HepG2 (cell line): Measurements from ENCODE around the gene LANCL2. TPM values are rescaled to one million over a fixed set of nuclear protein-coding genes. Genes with fewer than 3 reads are reported as not detected.

Experiments
- BRCA1 ChIP-seq: sonication (generic); formaldehyde crosslinking; IDR thresholded peaks from 2 replicates; pipeline ENCODE4 v1.4.0; 2020; ENCODE audit warnings: missing genetic modification reagents
- JUNB ChIP-seq: sonication (generic); formaldehyde crosslinking; IDR thresholded peaks from 2 replicates; pipeline ENCODE4 v1.8.0; 2022; ENCODE audit warnings: missing genetic modification reagents, mild to moderate bottlenecking, borderline replicate concordance
- SATB2 ChIP-seq: sonication (generic); formaldehyde crosslinking; IDR thresholded peaks from 2 replicates; pipeline ENCODE4 v1.5.0; 2020; ENCODE audit warnings: missing genetic modification reagents
- ZNF367 ChIP-seq: sonication (generic); formaldehyde crosslinking; IDR thresholded peaks from 2 replicates; pipeline ENCODE4 v1.4.0; 2020; ENCODE audit warnings: missing genetic modification reagents, borderline replicate concordance
- ZNF780A ChIP-seq: sonication (generic); formaldehyde crosslinking; IDR thresholded peaks from 2 replicates; pipeline ENCODE4 v1.8.0; 2022; ENCODE audit warnings: mild to moderate bottlenecking, missing genetic modification reagents, moderate library complexity
- polyA plus RNA-seq, 8 experiments: library from polyadenylated mRNA; depleted of rRNA in 3 of 8; stranded (reverse) in 7 of 8; unstranded in 1 of 8; fragments of >200 nt; fragmentation: Illumina TruSeq in 4 of 8; extraction: Trizol in 4 of 8; gene quantifications; 2 replicates each; pipeline versions ENCODE4 v1.2.1 to v1.2.3, GENCODE V29; 2011 to 2016; ENCODE audit warnings: low read depth in 4 of 8, missing spikeins in 1 of 8, mixed read lengths in 1 of 8; ENCODE audit not compliant: insufficient read depth in 1 of 8
- total RNA-seq, 5 experiments: library from RNA; depleted of rRNA; stranded (reverse); fragments of >200 nt; fragmentation: Illumina TruSeq; extraction: Trizol; gene quantifications; 2 replicates each; pipeline ENCODE4 v1.2.3, GENCODE V29; 2016; ENCODE audit warnings: low read depth in 1 of 5
- TF ChIP-seq, protein P1 (sequence below): sonication (generic); formaldehyde crosslinking; IDR thresholded peaks from 2 replicates; pipeline ENCODE4 v1.4.0; 2020; ENCODE audit warnings: missing genetic modification reagents, borderline replicate concordance
- TF ChIP-seq, protein P2 (sequence below): sonication (generic); formaldehyde crosslinking; IDR thresholded peaks from 2 replicates; pipeline ENCODE4 v1.8.1; 2022; ENCODE audit warnings: low read depth, mild to moderate bottlenecking, missing genetic modification reagents
- TF ChIP-seq, protein P3 (sequence below): sonication (generic); formaldehyde crosslinking; IDR thresholded peaks from 2 replicates; pipeline ENCODE4 v1.8.1; 2023; ENCODE audit warnings: missing genetic modification reagents, mild to moderate bottlenecking, borderline replicate concordance

Gene LANCL2
- total and polyA plus RNA-seq, 2 of the 13 experiments (the other 11 are each of a cell fraction or from before 2014, with no cell fraction given): 10.0 to 13.8 TPM

DNA sequence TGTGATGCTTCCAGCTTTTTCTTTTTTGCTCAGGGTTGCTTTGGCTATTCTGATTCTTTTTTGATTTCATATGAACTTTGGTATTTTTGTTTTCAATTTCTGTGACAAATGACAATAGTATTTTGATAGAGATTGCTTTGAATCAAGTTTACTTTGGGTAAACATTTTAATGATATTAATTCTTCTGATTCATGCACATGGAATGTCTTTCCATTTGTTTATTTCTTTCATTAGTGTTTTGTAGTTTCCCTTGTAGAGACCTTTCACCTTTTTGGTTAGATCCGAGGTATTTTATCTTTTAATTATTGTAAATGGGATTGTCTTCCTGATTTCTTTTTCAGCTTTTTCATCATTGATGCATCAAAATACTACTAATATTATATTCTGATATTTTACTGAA lies 93.2 kb downstream of the LANCL2 start (continued):
- TF ChIP-seq, protein P1, sequence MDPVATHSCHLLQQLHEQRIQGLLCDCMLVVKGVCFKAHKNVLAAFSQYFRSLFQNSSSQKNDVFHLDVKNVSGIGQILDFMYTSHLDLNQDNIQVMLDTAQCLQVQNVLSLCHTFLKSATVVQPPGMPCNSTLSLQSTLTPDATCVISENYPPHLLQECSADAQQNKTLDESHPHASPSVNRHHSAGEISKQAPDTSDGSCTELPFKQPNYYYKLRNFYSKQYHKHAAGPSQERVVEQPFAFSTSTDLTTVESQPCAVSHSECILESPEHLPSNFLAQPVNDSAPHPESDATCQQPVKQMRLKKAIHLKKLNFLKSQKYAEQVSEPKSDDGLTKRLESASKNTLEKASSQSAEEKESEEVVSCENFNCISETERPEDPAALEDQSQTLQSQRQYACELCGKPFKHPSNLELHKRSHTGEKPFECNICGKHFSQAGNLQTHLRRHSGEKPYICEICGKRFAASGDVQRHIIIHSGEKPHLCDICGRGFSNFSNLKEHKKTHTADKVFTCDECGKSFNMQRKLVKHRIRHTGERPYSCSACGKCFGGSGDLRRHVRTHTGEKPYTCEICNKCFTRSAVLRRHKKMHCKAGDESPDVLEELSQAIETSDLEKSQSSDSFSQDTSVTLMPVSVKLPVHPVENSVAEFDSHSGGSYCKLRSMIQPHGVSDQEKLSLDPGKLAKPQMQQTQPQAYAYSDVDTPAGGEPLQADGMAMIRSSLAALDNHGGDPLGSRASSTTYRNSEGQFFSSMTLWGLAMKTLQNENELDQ (CRISPR knock-in tag): no peak
- TF ChIP-seq BRCA1 (CRISPR knock-in tag): no peak
- no peak for TF ChIP-seq ZNF780A (CRISPR knock-in tag)
- TF ChIP-seq JUNB (CRISPR knock-in tag): no peak
- TF ChIP-seq, protein P2, sequence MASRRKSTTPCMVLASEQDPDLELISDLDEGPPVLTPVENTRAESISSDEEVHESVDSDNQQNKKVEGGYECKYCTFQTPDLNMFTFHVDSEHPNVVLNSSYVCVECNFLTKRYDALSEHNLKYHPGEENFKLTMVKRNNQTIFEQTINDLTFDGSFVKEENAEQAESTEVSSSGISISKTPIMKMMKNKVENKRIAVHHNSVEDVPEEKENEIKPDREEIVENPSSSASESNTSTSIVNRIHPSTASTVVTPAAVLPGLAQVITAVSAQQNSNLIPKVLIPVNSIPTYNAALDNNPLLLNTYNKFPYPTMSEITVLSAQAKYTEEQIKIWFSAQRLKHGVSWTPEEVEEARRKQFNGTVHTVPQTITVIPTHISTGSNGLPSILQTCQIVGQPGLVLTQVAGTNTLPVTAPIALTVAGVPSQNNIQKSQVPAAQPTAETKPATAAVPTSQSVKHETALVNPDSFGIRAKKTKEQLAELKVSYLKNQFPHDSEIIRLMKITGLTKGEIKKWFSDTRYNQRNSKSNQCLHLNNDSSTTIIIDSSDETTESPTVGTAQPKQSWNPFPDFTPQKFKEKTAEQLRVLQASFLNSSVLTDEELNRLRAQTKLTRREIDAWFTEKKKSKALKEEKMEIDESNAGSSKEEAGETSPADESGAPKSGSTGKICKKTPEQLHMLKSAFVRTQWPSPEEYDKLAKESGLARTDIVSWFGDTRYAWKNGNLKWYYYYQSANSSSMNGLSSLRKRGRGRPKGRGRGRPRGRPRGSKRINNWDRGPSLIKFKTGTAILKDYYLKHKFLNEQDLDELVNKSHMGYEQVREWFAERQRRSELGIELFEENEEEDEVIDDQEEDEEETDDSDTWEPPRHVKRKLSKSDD (CRISPR knock-in tag): no peak
- TF ChIP-seq, protein P3, sequence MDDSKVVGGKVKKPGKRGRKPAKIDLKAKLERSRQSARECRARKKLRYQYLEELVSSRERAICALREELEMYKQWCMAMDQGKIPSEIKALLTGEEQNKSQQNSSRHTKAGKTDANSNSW (CRISPR knock-in tag): no peak
- no peak for TF ChIP-seq SATB2 (CRISPR knock-in tag)
- TF ChIP-seq ZNF367 (CRISPR knock-in tag): no peak
